K562 (cell line): Measurements from ENCODE around the gene ZFP62. TPM values are rescaled to one million over a fixed set of nuclear protein-coding genes. Genes with fewer than 3 reads are reported as not detected.

Experiments
- CSDE1 ChIP-seq, 2 experiments: fragments of 450-650 bp; IDR thresholded peaks; 2 replicates each; pipeline ENCODE4 v1.6.1; 2016; ENCODE audit warnings: mild to moderate bottlenecking in 1 of 2
- DACH1 ChIP-seq: fragments of 450-650 bp; IDR thresholded peaks from 2 replicates; pipeline ENCODE4 v1.6.1; 2018; ENCODE audit not compliant: partially characterized antibody
- ELF1 ChIP-seq: fragments of 200-800 bp; sonication (Bioruptor generic); IDR thresholded peaks from 2 replicates; pipeline ENCODE4 v1.6.1; 2016; ENCODE audit warnings: missing genetic modification characterization, missing compliant biosample characterization
- LARP7 ChIP-seq: fragments of 450-650 bp; IDR thresholded peaks from 2 replicates; pipeline ENCODE4 v1.6.1; 2016
- PHTF2 ChIP-seq: fragments of 250-450 bp; sonication (Bioruptor Pico); IDR thresholded peaks from 2 replicates; pipeline ENCODE4 v1.5.0; 2021; ENCODE audit warnings: mild to moderate bottlenecking
- RFX1 ChIP-seq: fragments of 450-650 bp; IDR thresholded peaks from 2 replicates; pipeline ENCODE4 v1.6.1; 2016; ENCODE audit warnings: mild to moderate bottlenecking, moderate library complexity
- RUNX1 ChIP-seq: sonication (generic); IDR thresholded peaks from 2 replicates; pipeline ENCODE4 v1.6.1; 2016; ENCODE audit warnings: antibody characterized with exemption, low read depth
- SAFB2 ChIP-seq: fragments of 200-400 bp; formaldehyde crosslinking; IDR thresholded peaks from 2 replicates; pipeline ENCODE4 v1.6.1; 2018; ENCODE audit warnings: borderline replicate concordance, low read length, low read depth, moderate library complexity; ENCODE audit not compliant: severe bottlenecking
- SMAD4 ChIP-seq: fragments of 250-450 bp; sonication (Bioruptor Pico); conservative IDR thresholded peaks from 2 replicates; pipeline ENCODE4 v1.8.0; 2021; ENCODE audit warnings: inconsistent platforms, mild to moderate bottlenecking, moderate library complexity
- TGIF2 ChIP-seq: sonication (generic); formaldehyde crosslinking; IDR thresholded peaks from 2 replicates; pipeline ENCODE4 v1.8.1; 2022; ENCODE audit warnings: mild to moderate bottlenecking, missing genetic modification reagents, moderate library complexity
- ZNF780A ChIP-seq: fragments of 250-450 bp; sonication (Bioruptor Pico); IDR thresholded peaks from 2 replicates; pipeline ENCODE4 v1.5.0; 2021; ENCODE audit warnings: mild to moderate bottlenecking
- polyA plus RNA-seq, 8 experiments: library from polyadenylated mRNA; depleted of rRNA in 4 of 8; stranded (reverse) in 5 of 8; unstranded in 3 of 8; fragments of >200 nt; fragmentation: Nextera tagmentation in 2 of 8; fragmentation: Illumina TruSeq in 1 of 8; extraction: Ambion mirVana in 2 of 8; extraction: Trizol in 1 of 8; gene quantifications; 2 replicates each; pipeline versions ENCODE4 v1.2.1 to v1.2.3, GENCODE V29; 2011 to 2014; ENCODE audit warnings: inconsistent platforms in 1 of 8, missing spikeins in 1 of 8
- total RNA-seq, 7 experiments: library from RNA; depleted of rRNA in 6 of 7; stranded (reverse); fragments of >200 nt in 6 of 7; fragmentation: Illumina TruSeq in 2 of 7; extraction: Trizol in 2 of 7; gene quantifications; 2 replicates each; pipeline versions ENCODE4 v1.2.1 to v1.2.3, GENCODE V29; 2011 to 2021; ENCODE audit warnings: low replicate concordance in 1 of 7
- TF ChIP-seq, protein P1 (sequence below): fragments of 450-650 bp; IDR thresholded peaks from 2 replicates; pipeline ENCODE4 v1.7.1; 2018; ENCODE audit warnings: mild to moderate bottlenecking, low read depth; ENCODE audit not compliant: partially characterized antibody
- TF ChIP-seq, protein P2 (sequence below), 2 experiments: fragments of 450-650 bp; formaldehyde crosslinking in 1 of 2; IDR thresholded peaks; 2 replicates each; pipeline versions ENCODE4 v1.4.0 to v1.6.1; 2014 to 2020; ENCODE audit warnings: mild to moderate bottlenecking in 2 of 2, borderline replicate concordance in 1 of 2, low read depth in 1 of 2
- TF ChIP-seq, protein P3 (sequence below): sonication (generic); formaldehyde crosslinking; IDR thresholded peaks from 2 replicates; pipeline ENCODE4 v1.8.1; 2023; ENCODE audit warnings: mild to moderate bottlenecking, missing genetic modification reagents

The ZFP62 gene
- total and polyA plus RNA-seq, 9 of the 15 experiments (the other 6 are each of a cell fraction or from before 2014, with no cell fraction given) = 12.2 to 37.5 (median 25.0) TPM

DNA sequence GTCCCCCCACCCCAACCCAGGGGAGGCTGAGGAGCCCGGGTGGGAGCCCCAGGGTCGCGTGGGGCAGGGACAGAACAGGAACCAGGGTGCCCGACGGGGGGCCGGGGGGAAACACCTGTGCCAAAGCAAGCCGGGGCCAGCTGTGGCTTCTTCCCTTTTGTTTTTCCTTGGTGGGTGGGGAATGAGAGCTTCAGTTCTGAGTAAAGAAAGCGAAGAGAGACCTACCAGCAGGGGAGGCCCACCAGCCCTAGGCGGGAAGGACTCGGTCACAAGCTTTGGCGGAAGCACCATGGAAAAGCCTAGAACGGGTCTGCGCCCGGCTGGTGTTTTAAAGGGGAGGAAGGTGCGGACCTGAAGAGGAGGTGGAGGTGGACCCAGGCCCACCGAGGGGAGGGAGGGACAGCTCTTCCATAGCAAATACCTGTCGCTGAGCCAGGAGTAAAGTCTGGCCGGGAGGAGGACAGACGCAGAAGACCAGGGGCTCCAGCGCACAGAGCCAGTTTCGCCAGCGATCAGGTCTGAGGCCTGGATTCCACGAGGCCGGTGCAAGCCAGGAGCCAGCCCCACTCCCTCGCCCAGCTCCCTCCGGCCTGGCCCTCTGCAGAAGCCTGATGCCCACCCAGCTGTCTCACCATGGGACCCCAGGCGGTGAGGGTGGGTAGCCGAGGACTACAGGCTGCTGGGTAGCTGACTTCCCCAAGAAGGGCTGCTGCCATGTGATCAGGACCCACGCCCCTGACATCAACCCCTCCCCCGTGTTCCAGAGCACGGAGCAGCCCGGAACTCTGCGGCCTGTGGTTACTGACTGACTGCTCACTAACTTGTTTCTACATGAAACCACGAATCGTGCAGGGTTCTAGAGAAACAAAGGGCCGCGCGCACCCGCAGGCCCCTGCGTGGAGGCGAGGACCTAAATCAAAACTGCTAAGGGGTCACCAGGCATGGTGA lies 57.6 kb downstream of the ZFP62 start (continued):
- TF ChIP-seq TGIF2 (CRISPR knock-in tag) = no peak
- TF ChIP-seq ELF1 (tag) = no peak; the same call in 1 of the 2 replicates
- no peak for TF ChIP-seq RUNX1
- TF ChIP-seq, protein P1, sequence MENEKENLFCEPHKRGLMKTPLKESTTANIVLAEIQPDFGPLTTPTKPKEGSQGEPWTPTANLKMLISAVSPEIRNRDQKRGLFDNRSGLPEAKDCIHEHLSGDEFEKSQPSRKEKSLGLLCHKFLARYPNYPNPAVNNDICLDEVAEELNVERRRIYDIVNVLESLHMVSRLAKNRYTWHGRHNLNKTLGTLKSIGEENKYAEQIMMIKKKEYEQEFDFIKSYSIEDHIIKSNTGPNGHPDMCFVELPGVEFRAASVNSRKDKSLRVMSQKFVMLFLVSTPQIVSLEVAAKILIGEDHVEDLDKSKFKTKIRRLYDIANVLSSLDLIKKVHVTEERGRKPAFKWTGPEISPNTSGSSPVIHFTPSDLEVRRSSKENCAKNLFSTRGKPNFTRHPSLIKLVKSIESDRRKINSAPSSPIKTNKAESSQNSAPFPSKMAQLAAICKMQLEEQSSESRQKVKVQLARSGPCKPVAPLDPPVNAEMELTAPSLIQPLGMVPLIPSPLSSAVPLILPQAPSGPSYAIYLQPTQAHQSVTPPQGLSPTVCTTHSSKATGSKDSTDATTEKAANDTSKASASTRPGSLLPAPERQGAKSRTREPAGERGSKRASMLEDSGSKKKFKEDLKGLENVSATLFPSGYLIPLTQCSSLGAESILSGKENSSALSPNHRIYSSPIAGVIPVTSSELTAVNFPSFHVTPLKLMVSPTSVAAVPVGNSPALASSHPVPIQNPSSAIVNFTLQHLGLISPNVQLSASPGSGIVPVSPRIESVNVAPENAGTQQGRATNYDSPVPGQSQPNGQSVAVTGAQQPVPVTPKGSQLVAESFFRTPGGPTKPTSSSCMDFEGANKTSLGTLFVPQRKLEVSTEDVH = no peak
- TF ChIP-seq, protein P2, sequence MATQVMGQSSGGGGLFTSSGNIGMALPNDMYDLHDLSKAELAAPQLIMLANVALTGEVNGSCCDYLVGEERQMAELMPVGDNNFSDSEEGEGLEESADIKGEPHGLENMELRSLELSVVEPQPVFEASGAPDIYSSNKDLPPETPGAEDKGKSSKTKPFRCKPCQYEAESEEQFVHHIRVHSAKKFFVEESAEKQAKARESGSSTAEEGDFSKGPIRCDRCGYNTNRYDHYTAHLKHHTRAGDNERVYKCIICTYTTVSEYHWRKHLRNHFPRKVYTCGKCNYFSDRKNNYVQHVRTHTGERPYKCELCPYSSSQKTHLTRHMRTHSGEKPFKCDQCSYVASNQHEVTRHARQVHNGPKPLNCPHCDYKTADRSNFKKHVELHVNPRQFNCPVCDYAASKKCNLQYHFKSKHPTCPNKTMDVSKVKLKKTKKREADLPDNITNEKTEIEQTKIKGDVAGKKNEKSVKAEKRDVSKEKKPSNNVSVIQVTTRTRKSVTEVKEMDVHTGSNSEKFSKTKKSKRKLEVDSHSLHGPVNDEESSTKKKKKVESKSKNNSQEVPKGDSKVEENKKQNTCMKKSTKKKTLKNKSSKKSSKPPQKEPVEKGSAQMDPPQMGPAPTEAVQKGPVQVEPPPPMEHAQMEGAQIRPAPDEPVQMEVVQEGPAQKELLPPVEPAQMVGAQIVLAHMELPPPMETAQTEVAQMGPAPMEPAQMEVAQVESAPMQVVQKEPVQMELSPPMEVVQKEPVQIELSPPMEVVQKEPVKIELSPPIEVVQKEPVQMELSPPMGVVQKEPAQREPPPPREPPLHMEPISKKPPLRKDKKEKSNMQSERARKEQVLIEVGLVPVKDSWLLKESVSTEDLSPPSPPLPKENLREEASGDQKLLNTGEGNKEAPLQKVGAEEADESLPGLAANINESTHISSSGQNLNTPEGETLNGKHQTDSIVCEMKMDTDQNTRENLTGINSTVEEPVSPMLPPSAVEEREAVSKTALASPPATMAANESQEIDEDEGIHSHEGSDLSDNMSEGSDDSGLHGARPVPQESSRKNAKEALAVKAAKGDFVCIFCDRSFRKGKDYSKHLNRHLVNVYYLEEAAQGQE (IDR thresholded peaks at IDR 0.05; ENCODE audit: borderline replicate concordance) = no peak
- TF ChIP-seq, protein P2 (CRISPR knock-in tag; IDR thresholded peaks at IDR 0.05; ENCODE audit: low read depth) = no peak
- no peak for TF ChIP-seq ZNF780A (CRISPR knock-in tag)
- TF ChIP-seq SAFB2 = no peak
- TF ChIP-seq CSDE1 (IDR thresholded peaks at IDR 0.05) = no peak
- TF ChIP-seq, protein P3, sequence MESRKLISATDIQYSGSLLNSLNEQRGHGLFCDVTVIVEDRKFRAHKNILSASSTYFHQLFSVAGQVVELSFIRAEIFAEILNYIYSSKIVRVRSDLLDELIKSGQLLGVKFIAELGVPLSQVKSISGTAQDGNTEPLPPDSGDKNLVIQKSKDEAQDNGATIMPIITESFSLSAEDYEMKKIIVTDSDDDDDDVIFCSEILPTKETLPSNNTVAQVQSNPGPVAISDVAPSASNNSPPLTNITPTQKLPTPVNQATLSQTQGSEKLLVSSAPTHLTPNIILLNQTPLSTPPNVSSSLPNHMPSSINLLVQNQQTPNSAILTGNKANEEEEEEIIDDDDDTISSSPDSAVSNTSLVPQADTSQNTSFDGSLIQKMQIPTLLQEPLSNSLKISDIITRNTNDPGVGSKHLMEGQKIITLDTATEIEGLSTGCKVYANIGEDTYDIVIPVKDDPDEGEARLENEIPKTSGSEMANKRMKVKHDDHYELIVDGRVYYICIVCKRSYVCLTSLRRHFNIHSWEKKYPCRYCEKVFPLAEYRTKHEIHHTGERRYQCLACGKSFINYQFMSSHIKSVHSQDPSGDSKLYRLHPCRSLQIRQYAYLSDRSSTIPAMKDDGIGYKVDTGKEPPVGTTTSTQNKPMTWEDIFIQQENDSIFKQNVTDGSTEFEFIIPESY = no peak
- TF ChIP-seq PHTF2 = no peak
- no peak for TF ChIP-seq RFX1
- no peak for TF ChIP-seq DACH1
- no peak for TF ChIP-seq LARP7
- 0 out of 2 replicates have a peak, but pooled peaks have one; percentile 27 for TF ChIP-seq SMAD4 (CRISPR knock-in tag)
